Skeletal muscle tissue (tissue), 4 donors: ENCODE data around the gene ASPRV1. TPM values are rescaled to one million over a fixed set of nuclear protein-coding genes. Genes with fewer than 3 reads are reported as not detected.

Experiments used
- H3K27ac ChIP-seq: one replicate; pipeline ENCODE4 v1.7.0; 2013; ENCODE audit warnings: mild to moderate bottlenecking, low read depth, low read length, inconsistent platforms
- H3K27me3 ChIP-seq, 3 donors: one replicate each; pipeline ENCODE4 v1.7.0; 2013; ENCODE audit warnings: low read length in 3 of 3; ENCODE audit not compliant: control insufficient read depth in 3 of 3, insufficient read depth in 3 of 3
- H3K36me3 ChIP-seq, 3 donors: one replicate each; pipeline ENCODE4 v1.7.0; 2013; ENCODE audit warnings: low read length in 3 of 3; ENCODE audit not compliant: control insufficient read depth in 3 of 3, insufficient read depth in 3 of 3
- H3K4me1 ChIP-seq, 3 donors: one replicate each; pipeline ENCODE4 v1.7.0; 2013; ENCODE audit warnings: low read length in 3 of 3, mild to moderate bottlenecking in 3 of 3; ENCODE audit not compliant: control insufficient read depth in 3 of 3, insufficient read depth in 3 of 3
- H3K4me3 ChIP-seq, 3 donors: one replicate each; pipeline ENCODE4 v1.7.0; 2013; ENCODE audit warnings: low read length in 3 of 3
- H3K9ac ChIP-seq, 3 donors: one replicate each; pipeline ENCODE4 v1.7.0; 2013; ENCODE audit warnings: low read length in 3 of 3, mild to moderate bottlenecking in 3 of 3, moderate library complexity in 2 of 3, low read depth in 1 of 3
- H3K9me3 ChIP-seq, 3 donors: one replicate each; pipeline ENCODE4 v1.7.0; 2013; ENCODE audit warnings: low read length in 3 of 3; ENCODE audit not compliant: control insufficient read depth in 3 of 3
- total RNA-seq: library from RNA; depleted of rRNA; stranded (reverse); fragments of >200 nt; gene quantifications from one replicate; pipeline ENCODE4 v1.2.3, GENCODE V29; 2014
- donor health status: Osteomylitis.

ASPRV1 gene
- total RNA-seq, 1 donor from 2014 or later = 1.6 TPM

- no peaks in the 10 kb centered on the region for H3K36me3 ChIP-seq
- H3K9ac ChIP-seq = no peak overlapping the region
- no peaks in the 10 kb centered on the region for H3K4me1 ChIP-seq
Observed at GRCh38 chr2:69977186-69977585, 15.8 kb upstream of the ASPRV1 start.

GRCh38 chr2:69975853-69976462, 14.5 kb upstream of the ASPRV1 start:
- no peak overlapping the region for H3K9ac ChIP-seq
- no peaks in the 10 kb centered on the region for H3K27me3 ChIP-seq
- no peaks in the 10 kb centered on the region for H3K4me1 ChIP-seq
- no peaks in the 10 kb centered on the region for H3K9me3 ChIP-seq
- no peaks in the 10 kb centered on the region for H3K36me3 ChIP-seq
- no peak overlapping the region for H3K27ac ChIP-seq
- H3K4me3 ChIP-seq = no peak overlapping the region

More at GRCh38 chr2:69977186-69977585, 15.8 kb upstream of the ASPRV1 start:
- H3K4me3 ChIP-seq = no peak overlapping the region
- H3K27ac ChIP-seq = no peak overlapping the region
- no peaks in the 10 kb centered on the region for H3K9me3 ChIP-seq
- H3K27me3 ChIP-seq = no peaks in the 10 kb centered on the region

- Histone ChIP-seq H3K27ac (no peak overlapping the region), H3K27me3 (no peaks in the 10 kb centered on the region), H3K9me3 (no peaks in the 10 kb centered on the region), H3K36me3 (no peaks in the 10 kb centered on the region), H3K9ac (no peak overlapping the region), H3K4me3 (no peak overlapping the region), H3K4me1 (no peaks in the 10 kb centered on the region)
Observed at GRCh38 chr2:69975136-69975852, 13.9 kb upstream of the ASPRV1 start.

GRCh38 chr2:69973335-69973735, 11.9 kb upstream of the ASPRV1 start:
- no peak overlapping the region for H3K9ac ChIP-seq

GRCh38 chr2:69972822-69973221, 11.4 kb upstream of the ASPRV1 start:
- Histone ChIP-seq H3K27ac (no peak overlapping the region), H3K4me3 (no peak overlapping the region), H3K9me3 (no peaks in the 10 kb centered on the region), H3K4me1 (no peaks in the 10 kb centered on the region), H3K36me3 (no peaks in the 10 kb centered on the region), H3K27me3 (no peaks in the 10 kb centered on the region), H3K9ac (no peak overlapping the region)

More at GRCh38 chr2:69973335-69973735, 11.9 kb upstream of the ASPRV1 start:
- Histone ChIP-seq H3K27me3 (no peaks in the 10 kb centered on the region), H3K4me1 (no peaks in the 10 kb centered on the region), H3K27ac (no peak overlapping the region), H3K4me3 (no peak overlapping the region), H3K9me3 (no peaks in the 10 kb centered on the region), H3K36me3 (no peaks in the 10 kb centered on the region)

GRCh38 chr2:69969991-69970390, 8.6 kb upstream of the ASPRV1 start:
- Histone ChIP-seq H3K27ac (no peak overlapping the region), H3K9me3 (no peaks in the 10 kb centered on the region), H3K4me3 (no peak overlapping the region), H3K27me3 (no peaks in the 10 kb centered on the region), H3K4me1 (no peaks in the 10 kb centered on the region), H3K9ac (no peak overlapping the region), H3K36me3 (no peaks in the 10 kb centered on the region)

GRCh38 chr2:69969126-69969983, 7.9 kb upstream of the ASPRV1 start:
- Histone ChIP-seq H3K4me1 (peaks cover 0 to 4% (median 2%) of the 10 kb centered on the region in 3 donors), H3K4me3 (no peak overlapping the region), H3K9ac (no peak overlapping the region), H3K27ac (no peak overlapping the region), H3K27me3 (no peaks in the 10 kb centered on the region), H3K36me3 (no peaks in the 10 kb centered on the region), H3K9me3 (no peaks in the 10 kb centered on the region)

GRCh38 chr2:69968609-69969008, 7.2 kb upstream of the ASPRV1 start:
- Histone ChIP-seq H3K9me3 (no peaks in the 10 kb centered on the region), H3K27ac (no peak overlapping the region), H3K27me3 (no peaks in the 10 kb centered on the region), H3K4me3 (no peak overlapping the region), H3K36me3 (no peaks in the 10 kb centered on the region), H3K4me1 (peaks cover 0 to 4% (median 2%) of the 10 kb centered on the region in 3 donors), H3K9ac (no peak overlapping the region)

GRCh38 chr2:69966496-69966895, 5.1 kb upstream of the ASPRV1 start:
- no peaks in the 10 kb centered on the region for H3K36me3 ChIP-seq
- H3K4me1 ChIP-seq = peaks cover 0 to 4% (median 2%) of the 10 kb centered on the region in 3 donors
- no peak overlapping the region for H3K27ac ChIP-seq

More at GRCh38 chr2:69966496-69966895, 5.1 kb upstream of the ASPRV1 start:
- H3K27me3 ChIP-seq = no peaks in the 10 kb centered on the region
- no peak overlapping the region for H3K4me3 ChIP-seq
- H3K9me3 ChIP-seq = no peaks in the 10 kb centered on the region
- no peak overlapping the region for H3K9ac ChIP-seq
